Left lung (tissue), 10 donors: Measurements from ENCODE around the gene NTM. TPM values are rescaled to one million over a fixed set of nuclear protein-coding genes. Genes with fewer than 3 reads are reported as not detected.

Experiments
- ATAC-seq: fragments of 200-7000 bp; cut with Tn5 transposase; one replicate; pipeline ENCODE4 v1.9.1; 2020; ENCODE audit warnings: moderate library complexity
- DNase-seq, 4 donors: peaks; one replicate each; pipeline ENCODE4 v3.0.0-alpha.2; 2013 to 2020
- H3K27ac ChIP-seq, 2 donors: fragments of 200-600 bp; sonication (generic) in 1 of 2; one replicate each; pipeline versions ENCODE4 v1.5.0 to v1.8.0; 2020 to 2021
- H3K27me3 ChIP-seq, 2 donors: fragments of 200-600 bp; sonication (generic) in 1 of 2; one replicate each; pipeline versions ENCODE4 v1.5.0 to v1.8.0; 2020 to 2021
- H3K36me3 ChIP-seq, 2 donors: fragments of 200-600 bp; sonication (generic) in 1 of 2; one replicate each; pipeline versions ENCODE4 v1.5.0 to v1.8.0; 2020 to 2021
- H3K4me1 ChIP-seq, 2 donors: fragments of 200-600 bp; one replicate each; pipeline ENCODE4 v1.8.0; 2021
- H3K4me3 ChIP-seq, 2 donors: fragments of 200-600 bp; sonication (generic) in 1 of 2; one replicate each; pipeline versions ENCODE4 v1.5.0 to v1.8.0; 2020 to 2021; ENCODE audit warnings: mild to moderate bottlenecking in 1 of 2
- H3K9me3 ChIP-seq, 2 donors: fragments of 200-600 bp; sonication (generic) in 1 of 2; one replicate each; pipeline versions ENCODE4 v1.5.0 to v1.8.0; 2020 to 2021
- intact Hi-C, 2 donors: fragments of 100-400 bp; cut with DNase I; formaldehyde crosslinking; loops; one replicate each; pipeline versions ENCODE4 v1.11.2 to v1.14.2; 2022
- polyA plus RNA-seq, 6 donors: library from polyadenylated mRNA; unstranded; fragments of 120-200 nt; gene quantifications; one replicate each; pipeline ENCODE4 v1.2.1, GENCODE V29; 2013; ENCODE audit not compliant: insufficient read length in 6 of 6
- total RNA-seq, 2 donors: library from RNA; stranded (reverse); fragmentation: NEBNext Ultra II Directional; extraction: Animal tissue kit (Norgen Biotek cat#: 25700); gene quantifications; one replicate each; pipeline ENCODE4 v1.2.1, GENCODE V29; 2021
- TF ChIP-seq, protein P1 (sequence below), 2 donors: fragments of 200-600 bp; sonication (generic) in 1 of 2; IDR thresholded peaks; one replicate each; pipeline versions ENCODE4 v1.5.0 to v1.8.0; 2021; ENCODE audit warnings: antibody characterized with exemption in 2 of 2
- donor health status: DM: no; HTN: yes; CAD: no.
- donor health status: DM: no; HTN: no; CAD: no.

NTM gene
- total and polyA plus RNA-seq, 8 donors, result 9.5 to 31.0 (median 21.1) TPM

GRCh38 chr11:132349811-132350733 lies 979.7 kb downstream of the NTM start:
- Histone ChIP-seq H3K9me3 (no peaks in the 10 kb centered on the region), H3K27me3 (peaks cover 0 to 4% of the 10 kb centered on the region in 2 donors), H3K27ac (no peak overlapping the region), H3K4me3 (no peak overlapping the region), H3K36me3 (no peaks in the 10 kb centered on the region), H3K4me1 (no peaks in the 10 kb centered on the region)
- DNase-seq (no peak), ATAC-seq (no peak)
- TF ChIP-seq, protein P1, sequence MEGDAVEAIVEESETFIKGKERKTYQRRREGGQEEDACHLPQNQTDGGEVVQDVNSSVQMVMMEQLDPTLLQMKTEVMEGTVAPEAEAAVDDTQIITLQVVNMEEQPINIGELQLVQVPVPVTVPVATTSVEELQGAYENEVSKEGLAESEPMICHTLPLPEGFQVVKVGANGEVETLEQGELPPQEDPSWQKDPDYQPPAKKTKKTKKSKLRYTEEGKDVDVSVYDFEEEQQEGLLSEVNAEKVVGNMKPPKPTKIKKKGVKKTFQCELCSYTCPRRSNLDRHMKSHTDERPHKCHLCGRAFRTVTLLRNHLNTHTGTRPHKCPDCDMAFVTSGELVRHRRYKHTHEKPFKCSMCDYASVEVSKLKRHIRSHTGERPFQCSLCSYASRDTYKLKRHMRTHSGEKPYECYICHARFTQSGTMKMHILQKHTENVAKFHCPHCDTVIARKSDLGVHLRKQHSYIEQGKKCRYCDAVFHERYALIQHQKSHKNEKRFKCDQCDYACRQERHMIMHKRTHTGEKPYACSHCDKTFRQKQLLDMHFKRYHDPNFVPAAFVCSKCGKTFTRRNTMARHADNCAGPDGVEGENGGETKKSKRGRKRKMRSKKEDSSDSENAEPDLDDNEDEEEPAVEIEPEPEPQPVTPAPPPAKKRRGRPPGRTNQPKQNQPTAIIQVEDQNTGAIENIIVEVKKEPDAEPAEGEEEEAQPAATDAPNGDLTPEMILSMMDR (IDR thresholded peaks at IDR 0.05), result no peak
- intact Hi-C loops, result no loop called here

DNA sequence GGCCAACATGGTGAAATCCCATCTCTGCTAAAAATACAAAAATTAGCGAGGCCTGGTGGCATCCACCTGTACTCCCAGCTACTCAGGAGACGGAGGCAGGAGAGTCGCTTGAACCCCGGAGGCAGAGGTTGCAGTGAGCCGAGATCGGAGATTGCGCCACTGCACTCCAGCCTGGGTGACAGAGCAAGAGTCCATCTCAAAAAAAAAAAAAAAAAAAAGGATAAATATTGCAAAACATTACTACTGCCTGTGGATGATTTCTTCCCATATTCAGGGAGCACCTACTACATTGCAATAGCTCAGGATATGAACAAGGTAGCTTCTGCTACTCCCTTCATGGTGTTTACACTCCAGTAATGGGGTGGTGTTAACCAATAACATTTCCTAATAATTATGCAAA lies 980.6 kb downstream of the NTM start:
- H3K27me3 ChIP-seq, result peaks cover 0 to 4% of the 10 kb centered on the region in 2 donors
- H3K36me3 ChIP-seq, result no peaks in the 10 kb centered on the region
- intact Hi-C loops, result no loop called here
- DNase-seq, result no peak
- H3K4me1 ChIP-seq, result no peaks in the 10 kb centered on the region
- H3K27ac ChIP-seq, result no peak overlapping the region
- ATAC-seq, result no peak
- TF ChIP-seq, protein P1 (IDR thresholded peaks at IDR 0.05), result no peak
- no peaks in the 10 kb centered on the region for H3K9me3 ChIP-seq
- no peak overlapping the region for H3K4me3 ChIP-seq

DNA sequence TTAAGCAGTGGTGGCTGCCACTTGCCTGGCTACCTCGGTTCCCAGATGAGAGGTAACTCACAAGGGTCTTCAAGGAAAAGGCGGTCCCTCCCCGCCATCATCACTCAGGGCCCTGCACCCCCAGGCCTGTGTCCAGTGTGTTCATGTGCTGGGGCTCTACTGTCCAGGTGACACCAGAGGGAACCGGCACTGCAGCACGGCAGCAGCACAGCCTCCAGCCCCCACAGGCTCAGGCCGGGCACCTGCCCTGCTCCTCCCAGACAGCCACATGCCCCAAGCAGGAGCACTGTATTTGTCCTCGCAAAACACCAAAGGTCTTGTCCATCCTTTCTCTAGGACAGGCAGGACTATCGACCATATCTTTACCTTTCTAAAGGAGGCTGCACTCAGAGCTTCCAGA lies 982.1 kb downstream of the NTM start:
- TF ChIP-seq, protein P1 (IDR thresholded peaks at IDR 0.05), result no peak
- Histone ChIP-seq H3K27ac (no peak overlapping the region), H3K27me3 (peaks cover 0 to 4% of the 10 kb centered on the region in 2 donors), H3K4me1 (no peaks in the 10 kb centered on the region), H3K4me3 (no peak overlapping the region), H3K9me3 (no peaks in the 10 kb centered on the region), H3K36me3 (no peaks in the 10 kb centered on the region)
- peak in 1 of 4 donors; percentile 65 for DNase-seq
- no peak for ATAC-seq
- intact Hi-C loops, result no loop called here

DNA sequence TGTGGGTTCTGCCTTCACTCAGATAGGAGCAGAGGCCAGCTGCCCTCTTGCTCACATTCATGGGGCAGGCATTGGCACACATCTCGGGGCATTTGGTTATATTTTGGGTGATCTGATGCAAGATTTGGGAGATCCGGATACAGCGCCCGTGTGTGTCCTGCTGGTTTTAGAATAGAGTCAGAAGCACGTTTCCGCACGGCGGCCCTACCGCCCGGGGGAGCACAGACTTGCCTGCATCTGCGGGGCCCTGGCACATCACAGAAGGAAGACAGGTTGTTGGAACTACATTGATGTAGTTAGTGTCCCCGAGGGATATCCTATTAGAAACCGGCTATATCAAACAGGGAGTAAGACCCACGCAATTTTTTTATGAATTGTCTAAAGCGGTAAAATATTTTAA lies 982.8 kb downstream of the NTM start:
- no peaks in the 10 kb centered on the region for H3K4me1 ChIP-seq
- intact Hi-C loops, result no loop called here
- no peak overlapping the region for H3K4me3 ChIP-seq
- H3K27ac ChIP-seq, result no peak overlapping the region
- H3K9me3 ChIP-seq, result no peaks in the 10 kb centered on the region
- DNase-seq (peak in 1 of 4 donors; percentile 61), ATAC-seq (no peak)
- H3K36me3 ChIP-seq, result no peaks in the 10 kb centered on the region
- H3K27me3 ChIP-seq, result peaks cover 0 to 4% of the 10 kb centered on the region in 2 donors
- TF ChIP-seq, protein P1 (IDR thresholded peaks at IDR 0.05), result no peak

- no peak overlapping the region for H3K27ac ChIP-seq
- peaks cover 0 to 4% of the 10 kb centered on the region in 2 donors for H3K27me3 ChIP-seq
- TF ChIP-seq, protein P1 (IDR thresholded peaks at IDR 0.05), result no peak
- no peak overlapping the region for H3K4me3 ChIP-seq
- no peaks in the 10 kb centered on the region for H3K4me1 ChIP-seq
- ATAC-seq (no peak), DNase-seq (no peak)
- intact Hi-C loops, result no loop called here
- H3K36me3 ChIP-seq, result no peaks in the 10 kb centered on the region
- H3K9me3 ChIP-seq, result peaks cover 0 to under 1% of the 10 kb centered on the region in 2 donors
Observed at GRCh38 chr11:132357811-132358572, 987.6 kb downstream of the NTM start.
